ENCODE data around the gene CSNK1A1L. TPM values are rescaled to one million over a fixed set of nuclear protein-coding genes. Genes with fewer than 3 reads are reported as not detected.

Gene CSNK1A1L
- total RNA-seq, 6 experiments from 2014 or later = not detected

DNA sequence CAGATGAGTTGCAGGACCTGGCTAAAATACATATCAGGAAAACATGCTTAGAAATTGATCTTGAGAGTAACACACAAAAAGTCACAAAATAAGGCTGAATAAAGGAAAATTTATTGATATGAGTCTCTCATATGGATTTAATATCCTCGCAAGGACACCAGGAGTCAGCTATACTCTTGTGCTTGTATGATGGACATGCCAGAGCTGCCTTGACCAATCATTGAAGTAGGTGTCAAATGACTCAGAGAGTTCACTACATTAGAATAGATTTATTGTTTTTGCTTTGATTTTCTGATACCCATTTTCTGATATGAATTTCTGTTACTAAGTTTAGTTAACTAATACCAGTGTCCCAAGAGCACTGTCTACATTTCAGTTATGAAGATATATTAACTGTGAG, 37.4 kb upstream of the CSNK1A1L start:
- 57% methylated on average over 1 of the region's 1 CpG for WGBS (ENCODE audit: insufficient coverage, low coverage, low lambda C conversion rate, missing lambda C conversion rate)
- no peak for DNase-seq
- no peak for ATAC-seq

GRCh38 chr13:37141011-37141410, 35.5 kb upstream of the CSNK1A1L start:
- Histone ChIP-seq H3K27ac (no peak overlapping the region), H3K9me3 (no peaks in the 10 kb centered on the region), H3K4me3 (no peak overlapping the region), H3K36me3 (no peaks in the 10 kb centered on the region), H3K4me1 (no peaks in the 10 kb centered on the region), H3K27me3 (no peaks in the 10 kb centered on the region)
- DNase-seq (no peak), ATAC-seq (no peak)
- intact Hi-C loops (cut with DNase I) = no loop called here
- 30% methylated on average over 1 of the region's 1 CpG for WGBS (ENCODE audit: insufficient coverage, low coverage, low lambda C conversion rate, missing lambda C conversion rate)
- TF ChIP-seq POLR2A (IDR thresholded peaks at IDR 0.05) = no peak

More for the DNA sequence above, 37.4 kb upstream of the CSNK1A1L start:
- intact Hi-C loops (cut with DNase I) = no loop called here
- no peaks in the 10 kb centered on the region for H3K4me1 ChIP-seq
- no peaks in the 10 kb centered on the region for H3K27me3 ChIP-seq
- H3K36me3 ChIP-seq = no peaks in the 10 kb centered on the region
- no peaks in the 10 kb centered on the region for H3K9me3 ChIP-seq
- no peak overlapping the region for H3K4me3 ChIP-seq
- H3K27ac ChIP-seq = no peak overlapping the region
- TF ChIP-seq, protein P1, sequence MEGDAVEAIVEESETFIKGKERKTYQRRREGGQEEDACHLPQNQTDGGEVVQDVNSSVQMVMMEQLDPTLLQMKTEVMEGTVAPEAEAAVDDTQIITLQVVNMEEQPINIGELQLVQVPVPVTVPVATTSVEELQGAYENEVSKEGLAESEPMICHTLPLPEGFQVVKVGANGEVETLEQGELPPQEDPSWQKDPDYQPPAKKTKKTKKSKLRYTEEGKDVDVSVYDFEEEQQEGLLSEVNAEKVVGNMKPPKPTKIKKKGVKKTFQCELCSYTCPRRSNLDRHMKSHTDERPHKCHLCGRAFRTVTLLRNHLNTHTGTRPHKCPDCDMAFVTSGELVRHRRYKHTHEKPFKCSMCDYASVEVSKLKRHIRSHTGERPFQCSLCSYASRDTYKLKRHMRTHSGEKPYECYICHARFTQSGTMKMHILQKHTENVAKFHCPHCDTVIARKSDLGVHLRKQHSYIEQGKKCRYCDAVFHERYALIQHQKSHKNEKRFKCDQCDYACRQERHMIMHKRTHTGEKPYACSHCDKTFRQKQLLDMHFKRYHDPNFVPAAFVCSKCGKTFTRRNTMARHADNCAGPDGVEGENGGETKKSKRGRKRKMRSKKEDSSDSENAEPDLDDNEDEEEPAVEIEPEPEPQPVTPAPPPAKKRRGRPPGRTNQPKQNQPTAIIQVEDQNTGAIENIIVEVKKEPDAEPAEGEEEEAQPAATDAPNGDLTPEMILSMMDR (IDR thresholded peaks at IDR 0.05) = no peak
- TF ChIP-seq POLR2A (IDR thresholded peaks at IDR 0.05) = no peak

- ATAC-seq (no peak), DNase-seq (no peak)
- no peak overlapping the region for H3K4me3 ChIP-seq
- H3K27me3 ChIP-seq = no peaks in the 10 kb centered on the region
- intact Hi-C loops (cut with DNase I) = no loop called here
- no peaks in the 10 kb centered on the region for H3K4me1 ChIP-seq
- WGBS (ENCODE audit: insufficient coverage, low coverage, low lambda C conversion rate, missing lambda C conversion rate) = 43% methylated on average over 1 of the region's 1 CpG
- H3K27ac ChIP-seq = no peak overlapping the region
- no peaks in the 10 kb centered on the region for H3K9me3 ChIP-seq
- H3K36me3 ChIP-seq = no peaks in the 10 kb centered on the region
- TF ChIP-seq, protein P1 (IDR thresholded peaks at IDR 0.05) = no peak
- no peak for TF ChIP-seq POLR2A (IDR thresholded peaks at IDR 0.05)
These were observed 33.9 kb upstream of the CSNK1A1L start for GRCh38 chr13:37139356-37139755.

- intact Hi-C loops (cut with DNase I) = no loop called here
- WGBS (ENCODE audit: insufficient coverage, low coverage, low lambda C conversion rate, missing lambda C conversion rate) = 84% methylated on average over 3 of the region's 3 CpGs
- H3K4me1 ChIP-seq = no peaks in the 10 kb centered on the region
- H3K4me3 ChIP-seq = no peak overlapping the region
- no peaks in the 10 kb centered on the region for H3K36me3 ChIP-seq
- TF ChIP-seq POLR2A (IDR thresholded peaks at IDR 0.05) = no peak
- TF ChIP-seq, protein P1 (IDR thresholded peaks at IDR 0.05) = no peak
- DNase-seq = no peak
- H3K27me3 ChIP-seq = no peaks in the 10 kb centered on the region
- H3K27ac ChIP-seq = no peak overlapping the region
- no peak for ATAC-seq
- H3K9me3 ChIP-seq = no peaks in the 10 kb centered on the region
These were observed 33.5 kb upstream of the CSNK1A1L start for GRCh38 chr13:37138926-37139325.

DNA sequence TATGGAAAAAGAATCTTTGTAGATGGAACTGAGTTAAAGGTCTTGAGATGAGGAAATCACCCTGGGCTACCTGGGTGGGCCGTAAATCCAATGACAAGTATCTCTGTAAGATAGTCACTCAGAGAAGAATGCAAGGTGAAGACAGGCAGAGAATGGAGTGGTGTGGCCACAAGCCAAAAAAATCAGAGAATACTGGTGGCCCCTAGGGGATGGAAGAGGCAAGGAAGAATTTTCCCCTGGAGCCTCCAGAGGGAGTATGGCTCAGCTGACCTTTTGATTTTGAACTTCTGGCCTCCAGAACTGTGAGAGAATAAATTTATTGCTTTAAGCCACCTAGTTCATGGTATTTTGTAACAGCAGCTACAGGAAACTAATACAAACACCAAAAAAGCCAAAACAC, 32.7 kb upstream of the CSNK1A1L start:
- intact Hi-C loops (cut with DNase I) = no loop called here
- Histone ChIP-seq H3K36me3 (no peaks in the 10 kb centered on the region), H3K27ac (no peak overlapping the region), H3K9me3 (no peaks in the 10 kb centered on the region), H3K4me3 (no peak overlapping the region), H3K27me3 (no peaks in the 10 kb centered on the region), H3K4me1 (no peaks in the 10 kb centered on the region)
- no peak for TF ChIP-seq POLR2A (IDR thresholded peaks at IDR 0.05)
- TF ChIP-seq, protein P1 (IDR thresholded peaks at IDR 0.05) = no peak
- WGBS (ENCODE audit: insufficient coverage, low coverage, low lambda C conversion rate, missing lambda C conversion rate) = 100% methylated on average over 1 of the region's 1 CpG
- ATAC-seq (no peak), DNase-seq (no peak)
